ENCODE measurements around the gene GLG1. TPM values are rescaled to one million over a fixed set of nuclear protein-coding genes. Genes with fewer than 3 reads are reported as not detected.

GLG1 gene
- total RNA-seq, 1 experiment from 2014 or later, result 117 TPM

GRCh38 chr16:74455619-74456289 lies 151.2 kb downstream of the GLG1 start:
- Histone ChIP-seq H3K36me3 (ENCODE audit: low read depth) (peaks cover 14% of the 10 kb centered on the region), H3K4me1 (replicated peaks; ENCODE audit: insufficient read depth) (0 out of 2 replicates have a peak, but pooled peaks cover 3% of the 10 kb centered on the region), H2AFZ (no peak overlapping the region), H3K27me3 (ENCODE audit: insufficient read depth, low read depth) (no peaks in the 10 kb centered on the region), H3K4me3 (no peak overlapping the region), H4K20me1 (ENCODE audit: insufficient read depth) (no peaks in the 10 kb centered on the region), H3F3A (ENCODE audit: insufficient read depth, low read depth) (peaks cover 3% of the 10 kb centered on the region; the same call in 1 of the 2 replicates), H3K9me3 (ENCODE audit: insufficient read depth, low read depth) (no peaks in the 10 kb centered on the region), H3K27ac (no peak overlapping the region), H3K9me2 (ENCODE audit: insufficient read depth) (no peaks in the 10 kb centered on the region), H3K79me2 (ENCODE audit: low read depth) (no peaks in the 10 kb centered on the region), H3K4me2 (no peak overlapping the region)
- DNase-seq, result peak in 1 of 2 experiments; percentile 45
- BruUV-seq (replicated peaks), result no TSS peak
- intact Hi-C loops (cut with micrococcal nuclease; ENCODE audit: unreplicated experiment), result no loop called here
- ChIA-PET CTCF (interaction anchor here (0.6 kb wide), 1 partner anchor 288 kb away, joined by 3 read pairs; no protein-coding TSS in a partner anchor), POLR2A (ENCODE audit: unreplicated experiment) (interaction anchor here (0.7 kb wide), 1 partner anchor 102 kb away, joined by 11 read pairs; no protein-coding TSS in a partner anchor)
- TF ChIP-seq CTCF (conservative IDR thresholded peaks at IDR 0.05), result no peak

- H4K20me1 ChIP-seq (ENCODE audit: insufficient read depth), result no peaks in the 10 kb centered on the region
- peaks cover 9% of the 10 kb centered on the region for H3K4me1 ChIP-seq (replicated peaks; ENCODE audit: insufficient read depth)
- H3K9me2 ChIP-seq (ENCODE audit: insufficient read depth), result no peaks in the 10 kb centered on the region
- H3K4me2 ChIP-seq, result no peak overlapping the region
- POLR2A ChIA-PET (ENCODE audit: unreplicated experiment), result interaction anchor here (0.6 kb wide), 1 partner anchor 530 kb away, joined by 8 read pairs; the partner anchor contains the start of gene WDR59
- H3K79me2 ChIP-seq (ENCODE audit: low read depth), result no peaks in the 10 kb centered on the region
- DNase-seq, result no peak
- no TSS peak for BruUV-seq (replicated peaks)
- no peaks in the 10 kb centered on the region for H3K9me3 ChIP-seq (ENCODE audit: insufficient read depth, low read depth)
- H3K36me3 ChIP-seq (ENCODE audit: low read depth), result peaks cover 14% of the 10 kb centered on the region
- intact Hi-C loops (cut with micrococcal nuclease; ENCODE audit: unreplicated experiment), result no loop called here
- H3K27me3 ChIP-seq (ENCODE audit: insufficient read depth, low read depth), result no peaks in the 10 kb centered on the region
- peaks cover 8% of the 10 kb centered on the region; the same call in 1 of the 2 replicates for H3F3A ChIP-seq (ENCODE audit: insufficient read depth, low read depth)
- H3K27ac ChIP-seq, result no peak overlapping the region
- CTCF ChIA-PET, result no interaction called here
- H2AFZ ChIP-seq, result no peak overlapping the region
- no peak overlapping the region for H3K4me3 ChIP-seq
- TF ChIP-seq CTCF (conservative IDR thresholded peaks at IDR 0.05) (no peak), EZH2 (IDR thresholded peaks at IDR 0.05; ENCODE audit: low read depth) (no peak)
Measured at GRCh38 chr16:74455213-74455612, 151.7 kb downstream of the GLG1 start.

GRCh38 chr16:74451951-74452758 lies 154.8 kb downstream of the GLG1 start:
- no peak overlapping the region for H2AFZ ChIP-seq
- H3K27me3 ChIP-seq (ENCODE audit: insufficient read depth, low read depth), result no peaks in the 10 kb centered on the region
- intact Hi-C loops (cut with micrococcal nuclease; ENCODE audit: unreplicated experiment), result no loop called here
- no peak for DNase-seq
- H3K27ac ChIP-seq, result no peak overlapping the region
- CTCF ChIA-PET, result no interaction called here
- no peaks in the 10 kb centered on the region for H4K20me1 ChIP-seq (ENCODE audit: insufficient read depth)
- H3K4me1 ChIP-seq (replicated peaks; ENCODE audit: insufficient read depth), result peaks cover 37% of the 10 kb centered on the region
- H3K4me2 ChIP-seq, result no peak overlapping the region
- POLR2A ChIA-PET (ENCODE audit: unreplicated experiment), result no interaction called here
- H3F3A ChIP-seq (ENCODE audit: insufficient read depth, low read depth), result peaks cover 28% of the 10 kb centered on the region; the same call in 1 of the 2 replicates
- H3K79me2 ChIP-seq (ENCODE audit: low read depth), result no peaks in the 10 kb centered on the region
- peaks cover 10% of the 10 kb centered on the region; the same call in 1 of the 2 replicates for H3K36me3 ChIP-seq (ENCODE audit: low read depth)
- no peaks in the 10 kb centered on the region for H3K9me3 ChIP-seq (ENCODE audit: insufficient read depth, low read depth)
- no peaks in the 10 kb centered on the region for H3K9me2 ChIP-seq (ENCODE audit: insufficient read depth)
- H3K4me3 ChIP-seq, result no peak overlapping the region
- TF ChIP-seq EZH2 (IDR thresholded peaks at IDR 0.05; ENCODE audit: low read depth) (no peak), CTCF (conservative IDR thresholded peaks at IDR 0.05) (no peak)
- BruUV-seq (replicated peaks), result TSS peak; percentile 18

Measured in PC-9 (cell line).